CD4-positive, alpha-beta T cell treated with Interleukin-4 for 4 hours (primary cell): ENCODE results near the gene OTOGL.
"Not testable (repeated sequence)": the region's sequence is repeated elsewhere in the genome, so short reads cannot be mapped to it uniquely, and the experiment has no call there.

Experiments
- DNase-seq: peaks from one replicate; pipeline ENCODE4 v3.0.0-alpha.2; 2020

The OTOGL gene

GRCh38 chr12:80291108-80291754, 191.9 kb downstream of the OTOGL start:
- no peak for DNase-seq

- no peak for DNase-seq
Measured at GRCh38 chr12:80293347-80293746, 194.0 kb downstream of the OTOGL start.

- no peak for DNase-seq
Measured at GRCh38 chr12:80293759-80294158, 194.4 kb downstream of the OTOGL start.

- DNase-seq: no peak
Measured at GRCh38 chr12:80299219-80299618, 199.9 kb downstream of the OTOGL start.

GRCh38 chr12:80299976-80300375, 200.6 kb downstream of the OTOGL start:
- no peak for DNase-seq

- not testable (repeated sequence) for DNase-seq
Measured at GRCh38 chr12:80307436-80307835, 208.1 kb downstream of the OTOGL start.

GRCh38 chr12:80313209-80313608, 213.9 kb downstream of the OTOGL start:
- no peak for DNase-seq

GRCh38 chr12:80314741-80315140, 215.4 kb downstream of the OTOGL start:
- DNase-seq: no peak

GRCh38 chr12:80316222-80316621, 216.9 kb downstream of the OTOGL start:
- DNase-seq: no peak

GRCh38 chr12:80317307-80317706, 218.0 kb downstream of the OTOGL start:
- no peak for DNase-seq

GRCh38 chr12:80317899-80318298, 218.6 kb downstream of the OTOGL start:
- DNase-seq: no peak

- DNase-seq: no peak
Measured at GRCh38 chr12:80320121-80320678, 220.9 kb downstream of the OTOGL start.

- no peak for DNase-seq
Measured at GRCh38 chr12:80321653-80322052, 222.3 kb downstream of the OTOGL start.

- no peak for DNase-seq
Measured at GRCh38 chr12:80325167-80325959, 226.0 kb downstream of the OTOGL start.

- DNase-seq: no peak
Measured at GRCh38 chr12:80332827-80333226, 233.5 kb downstream of the OTOGL start.

- no peak for DNase-seq
Measured at GRCh38 chr12:80352474-80352873, 253.1 kb downstream of the OTOGL start.

- DNase-seq: no peak
Measured at GRCh38 chr12:80353254-80353653, 253.9 kb downstream of the OTOGL start.

- no peak for DNase-seq
Measured at GRCh38 chr12:80356097-80356496, 256.8 kb downstream of the OTOGL start.

- no peak for DNase-seq
Measured at GRCh38 chr12:80359703-80360102, 260.4 kb downstream of the OTOGL start.

- no peak for DNase-seq
Measured at GRCh38 chr12:80364056-80364455, 264.7 kb downstream of the OTOGL start.

GRCh38 chr12:80373666-80374065, 274.3 kb downstream of the OTOGL start:
- DNase-seq: no peak

GRCh38 chr12:80374615-80375014, 275.3 kb downstream of the OTOGL start:
- no peak for DNase-seq

- no peak for DNase-seq
Measured at GRCh38 chr12:80377140-80377794, 277.9 kb downstream of the OTOGL start.

- no peak for DNase-seq
Measured at GRCh38 chr12:80381121-80381520, 281.8 kb downstream of the OTOGL start.
